ENCODE results near the gene GZMB. TPM values are rescaled to one million over a fixed set of nuclear protein-coding genes. Genes with fewer than 3 reads are reported as not detected.

GZMB gene
- total and polyA plus RNA-seq, 2 of the 13 experiments (the other 11 are each of a cell fraction or from before 2014, with no cell fraction given) = 0.12 TPM; not detected in 1

- no peak for TF ChIP-seq ZNF607 (CRISPR knock-in tag; IDR thresholded peaks at IDR 0.05; ENCODE audit: borderline replicate concordance)
- TF ChIP-seq, protein P1, sequence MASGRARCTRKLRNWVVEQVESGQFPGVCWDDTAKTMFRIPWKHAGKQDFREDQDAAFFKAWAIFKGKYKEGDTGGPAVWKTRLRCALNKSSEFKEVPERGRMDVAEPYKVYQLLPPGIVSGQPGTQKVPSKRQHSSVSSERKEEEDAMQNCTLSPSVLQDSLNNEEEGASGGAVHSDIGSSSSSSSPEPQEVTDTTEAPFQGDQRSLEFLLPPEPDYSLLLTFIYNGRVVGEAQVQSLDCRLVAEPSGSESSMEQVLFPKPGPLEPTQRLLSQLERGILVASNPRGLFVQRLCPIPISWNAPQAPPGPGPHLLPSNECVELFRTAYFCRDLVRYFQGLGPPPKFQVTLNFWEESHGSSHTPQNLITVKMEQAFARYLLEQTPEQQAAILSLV (CRISPR knock-in tag; IDR thresholded peaks at IDR 0.05; ENCODE audit: borderline replicate concordance) = no peak
- no peak for TF ChIP-seq ZNF337 (CRISPR knock-in tag; IDR thresholded peaks at IDR 0.05; ENCODE audit: borderline replicate concordance, low read depth)
- no peak for TF ChIP-seq RBM22 (optimal IDR thresholded peaks at IDR 0.05; ENCODE audit: low read length)
- no peak for TF ChIP-seq ZNF737 (CRISPR knock-in tag; IDR thresholded peaks at IDR 0.05; ENCODE audit: borderline replicate concordance)
- TF ChIP-seq, protein P2, sequence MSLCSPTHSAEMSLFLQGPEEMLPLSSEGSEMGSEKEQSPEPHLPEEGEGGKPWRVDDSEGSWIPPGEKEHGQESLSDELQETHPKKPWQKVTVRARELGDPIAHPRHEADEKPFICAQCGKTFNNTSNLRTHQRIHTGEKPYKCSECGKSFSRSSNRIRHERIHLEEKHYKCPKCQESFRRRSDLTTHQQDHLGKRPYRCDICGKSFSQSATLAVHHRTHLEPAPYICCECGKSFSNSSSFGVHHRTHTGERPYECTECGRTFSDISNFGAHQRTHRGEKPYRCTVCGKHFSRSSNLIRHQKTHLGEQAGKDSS (CRISPR knock-in tag; IDR thresholded peaks at IDR 0.05; ENCODE audit: borderline replicate concordance, low read depth) = no peak
Measured at GRCh38 chr14:24629521-24629920, 4.5 kb downstream of the GZMB start (continued).

GRCh38 chr14:24613747-24614146 is 20.2 kb downstream of the GZMB start:
- H3K27me3 ChIP-seq (ENCODE audit: control insufficient read depth in 1 of 2, insufficient read depth in 2 of 2, low read length in 2 of 2) = no peaks in the 10 kb centered on the region
- CTCF ChIA-PET (ENCODE audit: low intra/inter-chr PET ratio, low total read pairs) = no interaction called here
- H2AFZ ChIP-seq (ENCODE audit: low read length) = no peak overlapping the region
- no peak overlapping the region for H3K27ac ChIP-seq (ENCODE audit: extremely low read length, insufficient read depth, low read length)
- no peaks in the 10 kb centered on the region for H3K9me3 ChIP-seq (ENCODE audit: low read length)
- H3K4me1 ChIP-seq (ENCODE audit: insufficient read depth, low read length) = no peaks in the 10 kb centered on the region
- POLR2A ChIA-PET = no interaction called here
- FAIRE-seq (no peak), DNase-seq (ENCODE audit: low spot score) (no peak), ATAC-seq (no peak)
- H3K79me2 ChIP-seq (ENCODE audit: insufficient read depth, low read length) = no peaks in the 10 kb centered on the region
- WGBS (ENCODE audit: low lambda C conversion rate) = 51% methylated on average over 2 of the region's 2 CpGs
- no peak overlapping the region for H3K9ac ChIP-seq (ENCODE audit: insufficient read depth, low read depth, low read length)
- H4K20me1 ChIP-seq (ENCODE audit: insufficient read depth, low read length) = no peaks in the 10 kb centered on the region
- no peak overlapping the region for H3K4me3 ChIP-seq (replicated peaks in 1 of 3; ENCODE audit: insufficient read depth in 1 of 3, low read depth in 2 of 3, low read length in 3 of 3)
- H3K4me2 ChIP-seq (ENCODE audit: low read depth, low read length) = no peak overlapping the region
- no TSS peak for BruUV-seq (replicated peaks)
- H3K36me3 ChIP-seq (replicated peaks in 1 of 2; ENCODE audit: control insufficient read depth in 1 of 2, insufficient read depth in 2 of 2, low read length in 2 of 2) = no peaks in the 10 kb centered on the region
- in situ Hi-C loops (cut with HindIII; ENCODE audit: extremely low pct_ligation_motif_present, low pct_unique_long_range_greater_than_20kb) (no loop called here), intact Hi-C loops (cut with micrococcal nuclease; ENCODE audit: unreplicated experiment) (no loop called here)
- TF ChIP-seq ZNF326 (CRISPR knock-in tag; IDR thresholded peaks at IDR 0.05; ENCODE audit: borderline replicate concordance) = no peak
- no peak for TF ChIP-seq NFYC (CRISPR knock-in tag; IDR thresholded peaks at IDR 0.05)
- no peak for TF ChIP-seq SOX6 (IDR thresholded peaks at IDR 0.05)
- TF ChIP-seq SOX6 (CRISPR knock-in tag; IDR thresholded peaks at IDR 0.05) = no peak
- no peak for TF ChIP-seq KDM2A (CRISPR knock-in tag; IDR thresholded peaks at IDR 0.05; ENCODE audit: borderline replicate concordance, low read depth)
- TF ChIP-seq ZNF646 (CRISPR knock-in tag; IDR thresholded peaks at IDR 0.05) = no peak
- TF ChIP-seq, protein P3, sequence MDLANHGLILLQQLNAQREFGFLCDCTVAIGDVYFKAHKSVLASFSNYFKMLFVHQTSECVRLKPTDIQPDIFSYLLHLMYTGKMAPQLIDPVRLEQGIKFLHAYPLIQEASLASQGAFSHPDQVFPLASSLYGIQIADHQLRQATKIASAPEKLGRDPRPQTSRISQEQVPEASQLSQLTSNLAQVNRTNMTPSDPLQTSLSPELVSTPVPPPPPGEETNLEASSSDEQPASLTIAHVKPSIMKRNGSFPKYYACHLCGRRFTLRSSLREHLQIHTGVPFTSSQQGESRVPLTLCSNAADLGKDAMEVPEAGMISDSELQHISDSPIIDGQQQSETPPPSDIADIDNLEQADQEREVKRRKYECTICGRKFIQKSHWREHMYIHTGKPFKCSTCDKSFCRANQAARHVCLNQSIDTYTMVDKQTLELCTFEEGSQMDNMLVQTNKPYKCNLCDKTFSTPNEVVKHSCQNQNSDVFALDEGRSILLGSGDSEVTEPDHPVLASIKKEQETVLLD (CRISPR knock-in tag; IDR thresholded peaks at IDR 0.05; ENCODE audit: low read depth) = no peak
- TF ChIP-seq KLF6 (CRISPR knock-in tag; IDR thresholded peaks at IDR 0.05) = no peak
